WI38 (cell line): ENCODE measurements around the gene USP48.

ENCODE experiments used
- H3K4me3 ChIP-seq: 2 replicates; pipeline ENCODE4 v1.5.1; 2011; ENCODE audit warnings: low read depth, mild to moderate bottlenecking, control low read depth, low read length
- CTCF ChIP-seq: IDR thresholded peaks from 2 replicates; pipeline ENCODE4 v1.5.1; 2012; ENCODE audit warnings: low read depth, mild to moderate bottlenecking, control low read depth, low read length

The USP48 gene

GRCh38 chr1:21693732-21694131 is 89.2 kb downstream of the USP48 start:
- no peak for TF ChIP-seq CTCF

DNA sequence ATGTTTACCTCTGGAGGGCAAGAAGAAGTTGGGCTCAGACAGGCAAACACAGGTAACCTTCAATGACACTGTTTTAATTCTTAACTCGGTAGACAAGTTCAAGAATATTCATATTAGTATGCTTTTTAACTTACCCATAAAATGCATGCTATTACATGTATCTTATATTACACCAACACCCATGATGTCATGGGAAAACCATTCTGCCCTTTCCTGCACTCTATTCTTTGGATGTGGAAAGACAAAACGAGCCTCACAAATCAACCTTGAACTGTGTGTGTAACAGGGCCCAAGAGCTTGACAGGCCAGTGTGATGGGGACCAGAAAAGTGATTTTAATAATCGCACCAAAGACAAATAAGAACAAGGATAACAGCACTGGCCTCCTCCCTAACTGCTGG is 91.2 kb downstream of the USP48 start:
- no peak overlapping the region for H3K4me3 ChIP-seq
- no peak for TF ChIP-seq CTCF

More at GRCh38 chr1:21693732-21694131, 89.2 kb downstream of the USP48 start:
- H3K4me3 ChIP-seq: no peak overlapping the region

- TF ChIP-seq CTCF: no peak
- no peak overlapping the region for H3K4me3 ChIP-seq
Measured at GRCh38 chr1:21689661-21690372, 93.1 kb downstream of the USP48 start.

DNA sequence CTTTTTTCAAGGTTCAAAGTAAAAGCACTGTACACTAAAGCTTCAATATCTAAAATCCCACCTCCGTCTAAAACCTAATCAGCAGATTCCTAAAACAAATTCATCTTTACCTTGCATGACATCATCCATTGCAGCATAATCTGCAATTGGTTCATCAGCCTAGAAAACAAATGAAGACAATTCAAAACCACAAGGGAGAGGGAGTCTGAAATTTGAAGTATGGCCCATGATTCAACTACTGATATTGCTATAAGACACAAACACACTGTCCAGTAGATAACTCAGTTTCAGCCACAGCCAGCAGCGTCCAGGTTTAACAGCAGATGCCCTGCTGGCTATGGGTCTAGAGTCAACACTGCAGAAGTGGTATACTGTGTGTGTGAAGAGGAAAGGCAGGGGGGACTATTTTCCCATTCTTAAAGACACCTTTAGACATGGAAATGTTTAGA is 95.8 kb downstream of the USP48 start:
- no peak for TF ChIP-seq CTCF
- no peak overlapping the region for H3K4me3 ChIP-seq

- TF ChIP-seq CTCF: no peak
- H3K4me3 ChIP-seq: no peak overlapping the region
Measured at GRCh38 chr1:21685946-21686678, 96.8 kb downstream of the USP48 start.

- no peak for TF ChIP-seq CTCF
- H3K4me3 ChIP-seq: no peak overlapping the region
Measured at GRCh38 chr1:21681426-21681825, 101.5 kb downstream of the USP48 start.

DNA sequence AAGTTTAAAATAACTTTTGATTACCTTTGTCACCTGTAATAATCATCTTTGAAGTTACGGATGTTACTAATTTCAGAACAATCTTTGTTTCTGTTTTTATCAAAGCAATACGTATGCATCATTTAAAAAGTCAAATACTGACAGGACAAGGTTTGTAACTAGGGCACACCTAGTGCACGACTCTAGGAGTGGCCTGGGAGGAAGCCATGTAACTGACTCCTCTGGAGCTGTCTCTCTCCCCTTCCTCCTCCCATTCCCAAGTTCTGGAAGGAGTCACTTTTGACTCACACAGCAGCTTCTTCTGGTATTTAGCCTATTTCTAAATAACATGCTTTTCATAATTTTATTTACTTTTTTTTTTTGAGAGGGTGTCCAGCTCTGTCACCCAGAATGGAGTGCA is 102.0 kb downstream of the USP48 start:
- TF ChIP-seq CTCF: no peak
- H3K4me3 ChIP-seq: no peak overlapping the region
